GM04504 (cell line): ENCODE data around the gene SLC37A4.
"Not testable (repeated sequence)": the region's sequence is repeated elsewhere in the genome, so short reads cannot be mapped to it uniquely, and the experiment has no call there.

Source experiments
- DNase-seq: peaks from one replicate; pipeline ENCODE4 v3.0.0-alpha.2; 2012; ENCODE audit warnings: low read depth

Gene SLC37A4

DNA sequence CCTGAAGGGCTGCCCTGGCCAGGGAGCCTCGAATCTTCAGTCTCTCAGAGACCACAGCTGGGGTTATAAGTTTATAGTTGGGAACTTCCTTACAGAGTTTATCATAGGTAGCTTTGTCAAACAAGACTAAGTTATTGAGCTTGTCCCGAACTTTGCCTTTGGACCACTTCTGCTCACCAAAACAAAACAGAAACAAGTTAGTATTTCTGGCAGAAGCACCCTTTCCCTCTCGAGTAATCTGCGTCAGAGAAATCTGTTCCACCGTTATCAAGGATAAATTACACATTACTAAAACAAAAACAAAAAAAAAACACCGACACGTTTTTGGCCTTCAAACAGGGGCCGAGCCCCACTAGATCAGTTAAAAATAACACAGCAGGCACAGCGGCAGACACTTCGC is 13.3 kb downstream of the SLC37A4 start:
- DNase-seq: not testable (repeated sequence)

DNA sequence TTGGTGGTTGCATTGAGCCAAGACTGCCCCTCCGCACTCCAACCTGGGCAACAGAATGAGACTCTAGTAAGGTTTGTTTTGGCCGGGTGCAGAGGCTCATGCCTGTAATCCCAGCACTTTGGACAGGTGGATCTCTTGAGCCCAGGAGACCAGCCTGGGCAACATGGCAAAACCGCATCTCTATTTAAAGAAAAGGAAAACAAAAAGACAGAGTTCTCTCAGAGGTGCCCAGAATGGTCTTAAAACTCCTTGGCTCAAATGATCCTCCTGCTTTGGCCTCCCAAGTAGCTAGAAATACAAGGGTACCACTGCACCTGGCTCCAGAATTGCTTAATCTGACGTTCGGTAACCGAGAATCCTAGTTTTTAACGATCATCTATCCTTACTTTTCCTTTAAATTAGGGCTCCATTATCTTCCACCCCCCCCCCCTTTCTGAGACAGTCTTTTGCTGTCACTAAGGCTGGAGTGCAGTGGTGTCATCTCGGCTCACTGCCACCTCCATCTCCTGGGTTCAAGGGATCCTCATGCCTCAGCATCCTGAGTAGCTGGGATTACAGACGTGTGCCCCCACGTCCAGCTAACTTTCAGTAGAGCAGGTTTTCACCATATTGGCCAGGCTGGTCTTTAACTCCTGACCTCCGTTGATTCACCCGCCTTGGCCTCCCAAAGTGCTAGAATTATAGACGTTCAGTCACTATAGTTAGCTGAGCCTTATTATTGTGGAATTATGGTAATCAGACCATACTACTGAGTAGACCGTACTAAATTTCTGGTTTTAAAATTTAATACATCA is 14.3 kb downstream of the SLC37A4 start:
- no peak for DNase-seq

DNA sequence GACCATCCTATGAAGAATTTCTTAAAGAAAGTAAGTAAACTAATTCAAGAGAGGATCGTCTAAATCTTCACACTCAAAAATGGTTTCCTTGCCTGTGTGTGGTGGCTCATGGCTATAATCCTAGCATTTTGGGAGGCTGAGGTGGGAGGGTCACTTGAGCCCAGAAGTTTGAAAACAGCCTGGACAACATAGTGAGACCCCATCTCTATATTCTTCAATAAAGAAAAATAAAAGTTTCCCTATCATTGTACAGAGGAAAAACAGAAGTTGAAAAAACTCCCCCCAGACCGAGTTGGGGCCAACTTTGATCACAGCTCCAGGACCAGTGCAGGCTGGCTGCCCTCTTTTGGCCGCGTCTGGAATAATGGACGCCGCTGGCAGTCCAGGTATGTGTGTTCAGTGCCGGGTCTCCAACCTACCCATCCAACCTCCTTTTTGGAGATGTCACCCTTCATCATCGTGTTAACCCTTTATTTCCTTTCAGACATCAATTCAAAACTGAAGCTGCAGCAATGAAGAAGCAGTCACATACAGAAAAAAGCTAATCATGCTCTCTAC is 15.5 kb downstream of the SLC37A4 start:
- no peak for DNase-seq

DNA sequence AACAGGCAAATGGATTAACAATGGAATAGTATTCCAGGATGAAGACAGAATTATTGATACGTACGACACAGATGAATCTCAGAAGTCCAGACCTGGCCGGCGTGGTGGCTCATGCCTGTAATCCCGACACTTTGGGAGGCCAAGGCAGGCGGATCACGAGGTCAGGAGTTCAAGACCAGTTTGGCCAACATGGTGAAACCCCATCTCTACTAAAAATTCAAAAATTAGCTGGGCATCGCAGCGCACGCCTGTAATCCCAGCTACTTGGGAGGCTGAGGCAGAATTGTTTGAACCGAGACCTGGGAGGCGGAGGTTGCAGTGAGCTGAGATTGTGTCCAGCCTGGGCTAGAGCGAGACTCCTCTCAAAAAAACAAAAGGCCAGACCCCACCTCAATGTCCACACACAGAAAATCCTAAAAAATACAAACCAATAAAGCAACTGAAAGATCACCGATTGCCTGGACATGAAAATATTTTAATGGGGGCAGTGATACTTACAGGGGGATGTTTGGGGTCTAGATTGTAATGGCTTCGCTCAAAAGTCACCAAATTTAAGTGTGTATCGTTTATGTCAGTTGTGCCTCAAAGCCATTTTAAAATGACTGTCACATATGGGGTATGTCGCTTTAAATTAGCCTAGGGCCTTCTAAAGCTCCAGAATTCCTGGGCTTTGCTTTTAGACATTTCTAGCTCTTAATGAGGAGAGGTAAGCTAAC is 16.3 kb downstream of the SLC37A4 start:
- DNase-seq: no peak

GRCh38 chr11:119012629-119013170 is 18.0 kb downstream of the SLC37A4 start:
- DNase-seq: no peak

- DNase-seq: no peak
Measured at GRCh38 chr11:119011476-119012053, 19.1 kb downstream of the SLC37A4 start.

- DNase-seq: no peak
Measured at GRCh38 chr11:119006656-119007055, 24.0 kb downstream of the SLC37A4 start.

DNA sequence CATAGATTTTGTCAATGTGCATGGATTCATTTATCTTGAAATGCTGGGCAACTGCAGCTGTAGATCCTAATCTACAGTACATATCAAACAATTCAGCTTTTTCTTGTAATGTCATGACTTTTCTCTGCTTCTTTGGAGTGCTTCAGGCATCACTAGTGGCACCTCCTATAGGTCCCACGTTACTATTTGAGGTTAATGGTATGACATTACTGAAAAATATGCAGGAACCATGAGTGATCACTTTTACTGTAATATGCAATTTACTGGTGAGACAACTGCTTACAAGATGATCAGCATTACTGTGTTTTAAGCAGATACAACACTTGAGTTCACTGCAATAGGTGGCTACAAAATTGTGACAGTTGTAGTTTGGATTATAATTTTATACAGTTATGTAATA is 29.8 kb downstream of the SLC37A4 start:
- no peak for DNase-seq

DNA sequence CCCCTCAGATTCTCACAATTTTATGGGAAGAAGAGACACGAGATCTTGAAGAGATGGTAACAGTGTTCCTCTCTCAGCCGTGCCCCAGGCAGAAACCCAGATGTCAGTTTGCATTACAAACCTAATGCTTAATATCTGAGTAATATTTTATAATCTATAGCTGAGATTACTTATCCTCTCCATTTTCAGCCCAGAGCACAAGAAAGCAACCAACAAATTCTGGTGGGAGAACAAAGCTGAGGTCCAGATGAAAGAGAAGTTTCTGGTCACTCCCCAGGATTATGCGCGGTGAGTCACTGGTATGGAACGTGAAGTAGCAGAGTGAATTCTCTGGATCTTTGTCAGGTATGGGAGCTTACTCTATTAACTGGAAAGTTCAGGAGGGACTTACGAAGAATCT is 31.9 kb downstream of the SLC37A4 start:
- no peak for DNase-seq

DNA sequence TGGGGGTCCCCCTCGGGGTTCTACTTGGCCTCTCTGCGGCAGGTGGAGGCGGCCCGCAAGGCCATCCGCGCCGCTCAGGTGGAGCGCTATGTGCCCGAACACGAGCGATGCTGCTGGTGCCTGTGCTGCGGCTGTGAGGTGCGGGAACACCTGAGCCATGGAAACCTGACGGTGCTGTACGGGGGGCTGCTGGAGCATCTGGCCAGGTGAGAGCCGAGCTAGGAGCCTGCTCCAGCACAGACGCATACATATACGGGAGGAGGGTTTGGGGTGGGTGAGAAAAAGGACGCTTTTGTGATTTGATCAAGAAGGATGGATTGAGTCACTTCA is 32.3 kb downstream of the SLC37A4 start:
- no peak for DNase-seq

GRCh38 chr11:118997627-118998387 is 32.9 kb downstream of the SLC37A4 start, which contains the start of gene CENATAC:
Gene CENATAC, plus strand, starts transcription at chr11:118998138. Its CDS starts 60 bp downstream, at chr11:118998198.
- DNase-seq: peak; percentile 72

DNA sequence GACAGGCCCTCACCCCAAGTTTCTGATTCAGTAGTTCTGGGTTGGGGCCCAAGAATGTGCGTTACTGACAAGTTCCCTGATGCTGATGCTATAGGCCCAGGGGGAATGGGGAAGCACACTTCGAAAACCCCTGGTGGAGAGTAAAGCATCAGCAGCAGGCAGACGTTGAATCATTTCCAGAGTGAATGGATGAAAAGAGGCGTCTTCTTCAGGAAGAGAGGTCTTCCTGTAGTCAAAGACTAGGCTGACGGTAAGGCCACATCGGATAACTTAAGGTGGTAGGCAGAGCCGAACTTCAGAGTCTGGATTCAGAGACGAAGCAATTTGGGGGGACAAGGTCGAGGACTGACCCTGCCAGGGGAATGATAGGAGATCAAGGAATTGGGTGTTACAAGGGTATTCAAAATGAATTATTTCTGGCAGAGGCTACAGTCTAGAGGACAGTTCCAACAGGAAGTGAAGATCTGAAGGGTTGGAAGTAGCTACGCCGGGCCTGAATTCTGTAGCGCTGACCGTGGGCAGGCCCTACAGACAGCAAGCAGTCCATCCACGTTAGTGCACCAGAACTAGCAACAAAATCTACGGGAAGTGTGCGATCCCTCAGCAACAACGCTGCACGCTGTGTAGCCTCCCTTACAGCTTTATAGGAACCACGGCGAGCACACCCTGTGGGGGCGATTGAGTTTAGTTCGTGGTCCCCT is 33.6 kb downstream of the SLC37A4 start:
- no peak for DNase-seq

DNA sequence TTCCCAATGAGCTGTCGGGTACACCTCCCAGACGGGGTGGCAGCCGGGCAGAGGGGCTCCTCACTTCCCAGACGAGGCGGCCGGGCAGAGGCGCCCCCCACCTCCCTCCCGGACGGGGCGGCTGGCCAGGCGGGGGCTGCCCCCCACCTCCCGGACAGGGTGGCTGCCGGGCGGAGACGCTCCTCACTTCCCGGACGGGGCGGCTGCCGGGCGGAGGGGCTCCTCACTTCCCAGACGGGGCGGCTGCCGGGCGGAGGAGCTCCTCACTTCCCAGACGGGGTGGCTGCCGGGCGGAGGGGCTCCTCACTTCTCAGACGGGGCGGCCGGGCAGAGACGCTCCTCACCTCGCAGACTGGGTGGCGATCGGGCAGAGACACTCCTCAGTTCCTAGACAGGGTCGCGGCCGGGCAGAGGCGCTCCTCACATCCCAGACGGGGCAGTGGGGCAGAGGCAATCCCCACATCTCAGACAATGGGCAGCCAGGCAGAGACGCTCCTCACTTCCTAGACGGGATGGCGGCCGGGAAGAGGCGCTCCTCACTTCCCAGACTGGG is 39.1 kb downstream of the SLC37A4 start:
- not testable (repeated sequence) for DNase-seq

DNA sequence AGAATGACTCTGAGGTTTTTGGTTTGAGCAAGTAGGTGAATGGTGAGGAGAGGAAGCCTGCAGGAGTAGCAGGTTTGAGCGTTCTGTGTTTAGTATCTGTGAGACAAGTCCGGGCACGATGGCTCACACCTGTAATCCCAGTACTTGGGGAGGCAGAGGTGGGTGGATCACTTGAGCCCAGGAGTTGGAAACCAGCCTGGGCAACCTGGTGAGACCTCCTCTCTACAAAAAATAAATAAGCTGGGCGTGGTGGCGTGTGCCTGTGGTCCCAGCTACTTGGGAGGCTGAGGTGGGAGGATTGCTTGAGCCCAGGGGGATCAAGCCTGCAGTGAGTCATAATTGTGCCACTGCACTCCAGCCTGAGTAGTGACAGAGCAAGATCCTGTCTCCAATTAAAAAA is 42.4 kb downstream of the SLC37A4 start:
- DNase-seq: no peak

- DNase-seq: no peak
Measured at GRCh38 chr11:118984825-118985224, 45.9 kb downstream of the SLC37A4 start.

DNA sequence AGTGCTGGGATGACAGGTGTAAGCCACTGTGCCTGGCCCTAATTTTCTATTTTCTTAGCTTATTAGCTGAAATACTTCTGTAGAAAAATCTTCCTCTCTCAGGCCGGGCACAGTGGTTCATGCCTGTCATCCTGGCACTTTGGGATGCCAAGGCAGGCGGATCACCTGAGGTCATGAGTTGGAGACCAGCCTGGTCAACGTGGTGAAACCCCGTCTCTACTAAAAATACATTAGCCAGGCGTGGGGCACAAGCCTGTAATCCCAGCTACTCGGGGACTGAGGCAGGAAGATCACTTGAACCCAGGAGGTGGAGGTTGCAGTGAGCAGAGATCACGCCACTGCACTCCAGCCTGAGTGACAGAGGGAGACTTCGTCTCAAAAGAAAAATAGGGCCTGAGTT is 46.3 kb downstream of the SLC37A4 start:
- DNase-seq: not testable (repeated sequence)

DNA sequence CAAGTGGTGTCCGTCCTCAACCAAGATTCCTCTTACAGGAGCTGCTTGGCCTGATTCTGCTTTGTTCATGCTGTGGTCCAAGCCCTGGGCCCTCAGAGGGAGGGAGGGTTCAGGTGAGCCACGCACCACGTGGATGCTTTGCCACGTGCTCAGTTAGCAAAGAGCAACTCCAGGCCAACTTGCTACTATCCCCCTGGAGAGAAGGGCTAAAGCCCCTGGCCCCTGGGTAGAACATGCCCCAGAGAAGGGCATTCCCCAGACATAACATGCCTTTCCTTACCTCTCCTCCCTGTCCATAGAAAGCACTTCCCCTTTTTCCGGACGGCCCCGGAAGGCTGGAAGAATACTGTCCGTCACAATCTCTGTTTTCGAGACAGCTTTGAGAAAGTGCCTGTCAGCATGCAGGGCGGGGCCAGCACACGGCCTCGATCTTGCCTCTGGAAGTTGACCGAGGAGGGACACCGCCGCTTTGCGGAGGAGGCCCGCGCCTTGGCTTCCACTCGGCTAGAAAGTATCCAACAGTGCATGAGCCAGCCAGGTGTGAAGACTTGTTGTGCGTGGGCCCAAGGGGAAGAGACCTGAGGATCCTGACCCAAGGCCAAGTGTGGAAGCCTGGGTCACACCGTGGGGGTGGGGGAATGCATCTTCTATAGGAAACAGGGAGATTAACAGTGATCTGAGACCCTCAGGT is 50.3 kb downstream of the SLC37A4 start:
- DNase-seq: no peak

DNA sequence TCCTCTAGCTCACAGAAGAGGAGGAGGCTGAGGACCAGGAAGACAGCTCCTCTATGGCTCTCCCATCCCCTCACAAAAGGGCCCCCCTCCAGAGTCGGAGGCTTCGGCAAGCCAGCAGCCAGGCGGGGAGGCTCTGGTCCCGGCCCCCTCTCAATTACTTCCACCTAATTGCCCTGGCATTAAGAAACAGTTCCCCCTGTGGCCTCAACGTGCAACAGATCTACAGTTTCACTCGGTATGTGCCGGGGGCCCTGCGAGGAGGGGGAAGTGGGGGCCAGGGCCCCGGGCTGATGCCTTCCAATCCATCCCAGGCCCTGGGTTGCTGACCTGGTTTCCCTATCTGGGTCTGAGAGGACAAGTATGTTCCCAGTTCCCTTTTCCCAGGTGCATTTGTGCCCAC is 51.2 kb downstream of the SLC37A4 start:
- no peak for DNase-seq

GRCh38 chr11:118975771-118976709 is 54.6 kb downstream of the SLC37A4 start:
- no peak for DNase-seq
